H9 (cell line): ENCODE measurements around the gene PHOX2A. TPM values are rescaled to one million over a fixed set of nuclear protein-coding genes. Genes with fewer than 3 reads are reported as not detected.
A peak's percentile ranks its signal among the peaks of the same experiment; 100 is the strongest.

ENCODE experiments used
- DNase-seq: peaks from one replicate; pipeline ENCODE4 v3.0.0-alpha.2; 2017
- H2AFZ ChIP-seq: one replicate; pipeline ENCODE4 v1.6.1; 2013; ENCODE audit warnings: mild to moderate bottlenecking, low read length, control low read depth, moderate library complexity
- H2AK5ac ChIP-seq: 2 replicates; pipeline ENCODE4 v1.6.1; 2013; ENCODE audit warnings: low read length, control low read depth, mixed read lengths; ENCODE audit not compliant: insufficient read length
- H2BK120ac ChIP-seq: one replicate; pipeline ENCODE4 v1.6.1; 2013; ENCODE audit warnings: low read depth, mild to moderate bottlenecking, low read length, control low read depth, inconsistent platforms; ENCODE audit not compliant: poor library complexity, severe bottlenecking
- H2BK12ac ChIP-seq: 2 replicates; pipeline ENCODE4 v1.6.1; 2013; ENCODE audit warnings: low read length, control low read depth, mixed read lengths, low read depth; ENCODE audit not compliant: insufficient read length
- H2BK15ac ChIP-seq: 2 replicates; pipeline ENCODE4 v1.6.1; 2013; ENCODE audit warnings: low read depth, low read length, control low read depth
- H2BK20ac ChIP-seq: one replicate; pipeline ENCODE4 v1.6.1; 2013; ENCODE audit warnings: low read depth, mild to moderate bottlenecking, low read length, control low read depth, inconsistent platforms; ENCODE audit not compliant: poor library complexity, severe bottlenecking
- H2BK5ac ChIP-seq: 2 replicates; pipeline ENCODE4 v1.6.1; 2013; ENCODE audit warnings: low read length, control low read depth, mixed read lengths; ENCODE audit not compliant: insufficient read length
- H3K14ac ChIP-seq: 2 replicates; pipeline ENCODE4 v1.6.1; 2013; ENCODE audit warnings: low read length, control low read depth; ENCODE audit not compliant: insufficient read depth
- H3K18ac ChIP-seq: 2 replicates; pipeline ENCODE4 v1.6.1; 2013; ENCODE audit warnings: low read depth, mild to moderate bottlenecking, mixed read lengths, low read length, control low read depth; ENCODE audit not compliant: insufficient read length
- H3K23ac ChIP-seq: 2 replicates; pipeline ENCODE4 v1.6.1; 2013; ENCODE audit warnings: low read length, control low read depth, mixed read lengths, low read depth; ENCODE audit not compliant: insufficient read length
- H3K23me2 ChIP-seq: 2 replicates; pipeline ENCODE4 v1.6.1; 2013; ENCODE audit warnings: low read depth, mild to moderate bottlenecking, mixed read lengths, low read length, control low read depth; ENCODE audit not compliant: insufficient read length, poor library complexity, severe bottlenecking
- H3K27ac ChIP-seq: 2 replicates; pipeline ENCODE4 v1.5.1; 2013; ENCODE audit warnings: low read length, control low read depth, mixed read lengths, low read depth; ENCODE audit not compliant: insufficient read length
- H3K27me3 ChIP-seq: 2 replicates; pipeline ENCODE4 v1.6.1; 2013; ENCODE audit warnings: low read length, control low read depth, inconsistent platforms; ENCODE audit not compliant: insufficient read depth
- H3K4ac ChIP-seq: 2 replicates; pipeline ENCODE4 v1.6.1; 2013; ENCODE audit warnings: low read depth, mild to moderate bottlenecking, control low read depth, inconsistent platforms, low read length, moderate library complexity
- H3K4me1 ChIP-seq: 2 replicates; pipeline ENCODE4 v1.6.1; 2013; ENCODE audit warnings: low read length, control low read depth, inconsistent platforms; ENCODE audit not compliant: insufficient read depth
- H3K4me2 ChIP-seq: 2 replicates; pipeline ENCODE4 v1.6.1; 2013; ENCODE audit warnings: low read length, control low read depth, mixed read lengths; ENCODE audit not compliant: insufficient read length, insufficient read depth
- H3K56ac ChIP-seq: 2 replicates; pipeline ENCODE4 v1.6.1; 2013; ENCODE audit warnings: low read depth, mild to moderate bottlenecking, mixed read lengths, low read length, control low read depth; ENCODE audit not compliant: insufficient read length
- H3K79me1 ChIP-seq: 2 replicates; pipeline ENCODE4 v1.6.1; 2013; ENCODE audit warnings: low read depth, mild to moderate bottlenecking, moderate library complexity, low read length, control low read depth, inconsistent platforms; ENCODE audit not compliant: insufficient read depth, poor library complexity, severe bottlenecking
- H3K79me2 ChIP-seq: 2 replicates; pipeline ENCODE4 v1.6.1; 2013; ENCODE audit warnings: low read length, control low read depth, inconsistent platforms; ENCODE audit not compliant: insufficient read depth
- H3K9ac ChIP-seq: 2 replicates; pipeline ENCODE4 v1.6.1; 2013; ENCODE audit warnings: low read length, control low read depth, mixed read lengths; ENCODE audit not compliant: insufficient read length; ENCODE audit errors: extremely low read depth
- H3K9me3 ChIP-seq: one replicate; pipeline ENCODE4 v1.6.1; 2013; ENCODE audit warnings: low read depth, low read length, inconsistent platforms; ENCODE audit not compliant: control insufficient read depth
- H3T11ph ChIP-seq: one replicate; pipeline ENCODE4 v1.6.1; 2013; ENCODE audit warnings: mild to moderate bottlenecking, low read length, control low read depth, inconsistent platforms
- H4K20me1 ChIP-seq: one replicate; pipeline ENCODE4 v1.6.1; 2013; ENCODE audit not compliant: control insufficient read depth, insufficient read length, insufficient read depth
- H4K5ac ChIP-seq: 2 replicates; pipeline ENCODE4 v1.6.1; 2013; ENCODE audit warnings: low read depth, mild to moderate bottlenecking, mixed read lengths, low read length, control low read depth; ENCODE audit not compliant: insufficient read length
- H4K8ac ChIP-seq: replicated peaks from 2 replicates; pipeline ENCODE4 v1.6.1; 2013; ENCODE audit warnings: low read length, control low read depth, mixed read lengths, low read depth; ENCODE audit not compliant: insufficient read length
- H4K91ac ChIP-seq: 2 replicates; pipeline ENCODE4 v1.6.1; 2013; ENCODE audit warnings: low read depth, mild to moderate bottlenecking, moderate library complexity, mixed read lengths, low read length, control low read depth; ENCODE audit not compliant: insufficient read length
- H3K27ac Mint-ChIP-seq, 3 experiments: 2 replicates in 2 of 3; 3 replicates in 1 of 3; pipeline ENCODE4 v1.8.0; 2020 to 2021; ENCODE audit warnings: mixed read lengths in 3 of 3, mild to moderate bottlenecking in 1 of 3, moderate library complexity in 1 of 3
- H3K27me3 Mint-ChIP-seq: 2 replicates; pipeline ENCODE4 v1.8.0; 2021; ENCODE audit warnings: low read depth, mild to moderate bottlenecking, moderate library complexity, mixed read lengths
- H3K36me3 Mint-ChIP-seq, 3 experiments: 2 replicates in 2 of 3; 3 replicates in 1 of 3; pipeline ENCODE4 v1.8.0; 2020 to 2021; ENCODE audit warnings: low read depth in 3 of 3, mixed read lengths in 3 of 3; ENCODE audit not compliant: insufficient read depth in 1 of 3
- H3K4me1 Mint-ChIP-seq, 2 experiments: 2 replicates each; pipeline ENCODE4 v1.8.0; 2020; ENCODE audit warnings: mixed read lengths in 2 of 2
- H3K4me3 Mint-ChIP-seq, 2 experiments: 2 replicates in 1 of 2; 3 replicates in 1 of 2; pipeline ENCODE4 v1.8.0; 2020 to 2021; ENCODE audit warnings: mild to moderate bottlenecking in 2 of 2, mixed read lengths in 2 of 2, moderate library complexity in 1 of 2
- H3K9me3 Mint-ChIP-seq, 2 experiments: 2 replicates in 1 of 2; 3 replicates in 1 of 2; pipeline ENCODE4 v1.8.0; 2020; ENCODE audit warnings: mild to moderate bottlenecking in 2 of 2, mixed read lengths in 2 of 2, moderate library complexity in 1 of 2
- CTCF ChIP-seq: fragments of 200-600 bp; sonication (generic); conservative IDR thresholded peaks from 3 replicates; pipeline ENCODE4 v1.8.0; 2021; ENCODE audit warnings: antibody characterized with exemption, mild to moderate bottlenecking
- WGBS: extraction: QIAGEN DNeasy Blood & Tissue Kit; methylation state at CpG from one replicate; pipeline ENCODE4 v1.1.7; 2013; ENCODE audit warnings: missing lambda C conversion rate, low lambda C conversion rate, mixed read lengths; ENCODE audit not compliant: insufficient read length; ENCODE audit errors: extremely low coverage; 5-methylcytosine and 5-hydroxymethylcytosine counted together
- total RNA-seq: library from RNA; stranded (reverse); gene quantifications from 2 replicates; pipeline ENCODE4 v1.2.1, GENCODE V29; 2021

The PHOX2A gene
- total RNA-seq, 1 experiment from 2014 or later, result 1.4 TPM

- Mint-ChIP-seq H3K27ac (peak overlapping the region; percentile 96 to 98 (median 98)), H3K4me3 (peak overlapping the region; percentile 90 to 97), H3K4me1 (peaks cover 27 to 38% of the 10 kb centered on the region in 2 experiments), H3K36me3 (peaks cover 1 to 30% (median 24%) of the 10 kb centered on the region in 3 experiments; a peak in 6 of 7 replicates), H3K27me3 (peaks cover 6% of the 10 kb centered on the region), H3K9me3 (no peaks in the 10 kb centered on the region)
- H2BK12ac ChIP-seq, result no peak overlapping the region
- H3K23ac ChIP-seq, result no peak overlapping the region
- no peak overlapping the region for H3T11ph ChIP-seq
- no peak overlapping the region for H2AFZ ChIP-seq
- H3K79me1 ChIP-seq, result peaks cover 3% of the 10 kb centered on the region
- H2BK5ac ChIP-seq, result no peak overlapping the region
- H3K56ac ChIP-seq, result no peak overlapping the region
- H3K9ac ChIP-seq, result peak overlapping the region; percentile 51
- no peaks in the 10 kb centered on the region for H3K27me3 ChIP-seq
- peak overlapping the region; percentile 97 for H3K4me2 ChIP-seq
- H3K4me1 ChIP-seq, result peaks cover 2% of the 10 kb centered on the region; the same call in 1 of the 2 replicates
- no peak overlapping the region for H4K8ac ChIP-seq
- no CpG with 5 or more reads among the region's 84 CpGs for WGBS
- no peaks in the 10 kb centered on the region for H3K9me3 ChIP-seq
- H3K79me2 ChIP-seq, result peaks cover 4% of the 10 kb centered on the region; the same call in 1 of the 2 replicates
- no peak overlapping the region for H2AK5ac ChIP-seq
- no peak overlapping the region for H3K4ac ChIP-seq
- H4K5ac ChIP-seq, result no peak overlapping the region
- no peak overlapping the region for H2BK20ac ChIP-seq
- no peak overlapping the region for H2BK120ac ChIP-seq
- peaks cover 16% of the 10 kb centered on the region for H3K23me2 ChIP-seq
- H4K91ac ChIP-seq, result no peak overlapping the region
- peak overlapping the region; percentile 44 for H3K18ac ChIP-seq
- H4K20me1 ChIP-seq, result peaks cover 2% of the 10 kb centered on the region
- peak overlapping the region; percentile 58; the same call in 1 of the 2 replicates for H3K14ac ChIP-seq
- peak; percentile 71 for DNase-seq
- no peak for TF ChIP-seq CTCF
- no peak overlapping the region; the same call in 1 of the 2 replicates for H2BK15ac ChIP-seq
- no peak overlapping the region for H3K27ac ChIP-seq
Measured at GRCh38 chr11:72223615-72224563, 20.1 kb downstream of the PHOX2A start.
